K562 (cell line): ENCODE data around the gene ENTPD5. TPM values are rescaled to one million over a fixed set of nuclear protein-coding genes. Genes with fewer than 3 reads are reported as not detected.

Experiments used
- ARID1B ChIP-seq: fragments of 450-650 bp; IDR thresholded peaks from 2 replicates; pipeline ENCODE4 v1.6.1; 2016; ENCODE audit warnings: antibody characterized with exemption, mild to moderate bottlenecking, inconsistent platforms
- CGGBP1 ChIP-seq: fragments of 250-450 bp; sonication (Bioruptor Pico); IDR thresholded peaks from 2 replicates; pipeline ENCODE4 v1.9.0; 2021; ENCODE audit warnings: mild to moderate bottlenecking
- CUX1 ChIP-seq: fragments of 200-800 bp; sonication (Bioruptor generic); IDR thresholded peaks from 2 replicates; pipeline ENCODE4 v1.6.1; 2016; ENCODE audit warnings: missing genetic modification characterization, missing compliant biosample characterization
- GATAD2A ChIP-seq: fragments of 450-650 bp; IDR thresholded peaks from 2 replicates; pipeline ENCODE4 v1.6.1; 2017
- MXI1 ChIP-seq: IDR thresholded peaks from 2 replicates; pipeline ENCODE4 v1.6.1; 2011; ENCODE audit warnings: low read depth, mild to moderate bottlenecking, improper control_type of control experiment, low read length
- NCOR1 ChIP-seq: fragments of 450-650 bp; IDR thresholded peaks from 2 replicates; pipeline ENCODE4 v1.6.1; 2016; ENCODE audit warnings: mild to moderate bottlenecking, moderate library complexity
- NEUROD1 ChIP-seq: fragments of 150-350 bp; IDR thresholded peaks from 2 replicates; pipeline ENCODE4 v1.6.1; 2014; ENCODE audit warnings: borderline replicate concordance, low read length, low read depth; ENCODE audit not compliant: partially characterized antibody
- NR2F6 ChIP-seq: fragments of 450-650 bp; formaldehyde crosslinking; IDR thresholded peaks from 2 replicates; pipeline ENCODE4 v1.4.0; 2020; ENCODE audit warnings: mild to moderate bottlenecking
- STAT5B ChIP-seq: fragments of 250-450 bp; sonication (Bioruptor Pico); IDR thresholded peaks from 2 replicates; pipeline ENCODE4 v1.8.0; 2021; ENCODE audit warnings: mild to moderate bottlenecking, inconsistent platforms
- TSC22D4 ChIP-seq: fragments of 450-650 bp; IDR thresholded peaks from 2 replicates; pipeline ENCODE4 v1.6.1; 2016; ENCODE audit warnings: missing genetic modification characterization, missing biosample characterization, control low read depth
- USF1 ChIP-seq: sonication (generic); formaldehyde crosslinking; IDR thresholded peaks from 2 replicates; pipeline ENCODE4 v1.9.0; 2022; ENCODE audit warnings: mild to moderate bottlenecking, missing genetic modification reagents
- ZNF121 ChIP-seq: sonication (generic); formaldehyde crosslinking; conservative IDR thresholded peaks from 2 replicates; pipeline ENCODE4 v1.8.0; 2022; ENCODE audit warnings: missing genetic modification reagents
- ZNF174 ChIP-seq: fragments of 250-450 bp; sonication (Bioruptor Pico); IDR thresholded peaks from 2 replicates; pipeline ENCODE4 v1.4.0; 2020; ENCODE audit warnings: mild to moderate bottlenecking
- ZNF239 ChIP-seq: fragments of 250-450 bp; sonication (Bioruptor Pico); IDR thresholded peaks from 2 replicates; pipeline ENCODE4 v1.4.0; 2020; ENCODE audit warnings: mild to moderate bottlenecking
- ZNF24 ChIP-seq: fragments of 450-650 bp; IDR thresholded peaks from 2 replicates; pipeline ENCODE4 v1.6.1; 2016
- ZNF3 ChIP-seq: fragments of 250-450 bp; sonication (Bioruptor Pico); IDR thresholded peaks from 2 replicates; pipeline ENCODE4 v1.5.0; 2021; ENCODE audit warnings: mild to moderate bottlenecking, moderate library complexity
- ZNF586 ChIP-seq: fragments of 450-650 bp; formaldehyde crosslinking; conservative IDR thresholded peaks from 2 replicates; pipeline ENCODE4 v1.4.0; 2020; ENCODE audit warnings: mild to moderate bottlenecking, moderate library complexity
- ZNF639 ChIP-seq, 2 experiments: fragments of 200-800 bp in 1 of 2; sonication (Bioruptor generic) in 1 of 2; sonication (generic) in 1 of 2; formaldehyde crosslinking in 1 of 2; IDR thresholded peaks in 1 of 2; conservative IDR thresholded peaks in 1 of 2; 2 replicates each; pipeline versions ENCODE4 v1.5.0 to v1.6.1; 2016 to 2020; ENCODE audit warnings: missing compliant biosample characterization in 1 of 2, missing genetic modification characterization in 1 of 2, missing genetic modification reagents in 1 of 2
- polyA plus RNA-seq, 8 experiments: library from polyadenylated mRNA; depleted of rRNA in 4 of 8; stranded (reverse) in 5 of 8; unstranded in 3 of 8; fragments of >200 nt; fragmentation: Nextera tagmentation in 2 of 8; fragmentation: Illumina TruSeq in 1 of 8; extraction: Ambion mirVana in 2 of 8; extraction: Trizol in 1 of 8; gene quantifications; 2 replicates each; pipeline versions ENCODE4 v1.2.1 to v1.2.3, GENCODE V29; 2011 to 2014; ENCODE audit warnings: inconsistent platforms in 1 of 8, missing spikeins in 1 of 8
- total RNA-seq, 7 experiments: library from RNA; depleted of rRNA in 6 of 7; stranded (reverse); fragments of >200 nt in 6 of 7; fragmentation: Illumina TruSeq in 2 of 7; extraction: Trizol in 2 of 7; gene quantifications; 2 replicates each; pipeline versions ENCODE4 v1.2.1 to v1.2.3, GENCODE V29; 2011 to 2021; ENCODE audit warnings: low replicate concordance in 1 of 7
- TF ChIP-seq, protein P1 (sequence below): fragments of 250-450 bp; sonication (Bioruptor Pico); IDR thresholded peaks from 2 replicates; pipeline ENCODE4 v1.4.0; 2020; ENCODE audit warnings: borderline replicate concordance

ENTPD5 gene
- total and polyA plus RNA-seq, 9 of the 15 experiments (the other 6 are each of a cell fraction or from before 2014, with no cell fraction given), result 2.7 to 15.3 (median 10.3) TPM

DNA sequence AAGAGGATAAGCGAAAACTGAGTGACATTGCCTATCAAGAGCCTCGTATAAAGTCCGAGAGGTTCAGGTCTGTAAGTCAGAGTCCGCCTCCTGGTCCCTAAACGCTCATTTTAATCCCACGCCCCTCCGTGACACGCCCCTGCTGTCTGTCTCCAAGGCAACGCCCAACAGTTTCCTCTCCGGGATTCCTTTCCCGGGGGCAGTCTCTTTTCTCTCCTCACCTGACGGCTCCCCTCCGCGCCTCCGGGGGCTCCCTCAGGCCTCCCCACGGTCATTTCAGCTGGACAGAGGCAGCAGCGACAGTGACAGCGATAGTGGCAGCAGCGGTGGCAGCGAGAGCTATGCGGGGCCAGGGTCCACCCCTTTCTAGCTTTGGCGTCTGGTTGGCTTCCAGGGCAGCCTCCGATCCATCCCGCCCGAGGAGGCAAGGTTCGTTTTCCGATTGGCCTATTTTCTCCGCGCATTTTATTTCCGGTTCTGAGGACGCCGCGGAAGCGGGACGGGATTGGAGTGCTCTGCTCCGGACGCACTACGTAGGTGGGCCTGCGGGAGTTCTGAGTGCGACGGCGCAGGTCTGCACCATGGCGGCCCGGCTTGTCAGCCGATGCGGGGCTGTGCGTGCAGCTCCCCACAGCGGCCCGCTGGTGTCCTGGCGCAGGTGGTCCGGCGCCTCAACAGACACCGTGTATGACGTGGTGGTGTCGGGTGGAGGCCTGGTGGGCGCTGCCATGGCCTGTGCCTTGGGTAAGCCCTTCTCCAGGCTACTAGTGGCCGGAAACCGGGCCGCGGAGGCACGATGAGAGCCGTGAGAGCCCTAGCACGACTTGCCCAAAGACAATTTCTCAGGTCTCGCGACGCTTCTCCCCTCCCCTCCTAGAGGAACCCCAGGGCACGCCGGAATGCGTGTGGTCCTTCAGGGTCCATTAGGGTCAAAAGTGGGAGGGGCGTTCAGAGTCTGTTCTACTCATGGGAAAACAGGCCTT, 69.0 kb downstream of the ENTPD5 start, which contains the start of the genes COQ6 and FAM161B (continued):
- TF ChIP-seq CUX1 (CRISPR knock-in tag) (no peak), NEUROD1 (no peak), MXI1 (peak; percentile 69; the same call in 1 of the 2 replicates), NR2F6 (no peak), ZNF24 (no peak), CGGBP1 (no peak), STAT5B (CRISPR knock-in tag) (no peak), GATAD2A (no peak), ZNF639 (CRISPR knock-in tag; conservative IDR thresholded peaks at IDR 0.05 in 1 of 2, IDR thresholded peaks at IDR 0.05 in 1 of 2) (no peak), ARID1B (no peak), ZNF121 (CRISPR knock-in tag) (no peak), TSC22D4 (tag) (no peak), USF1 (CRISPR knock-in tag) (no peak), ZNF3 (no peak), ZNF239 (no peak), ZNF174 (no peak), NCOR1 (0 out of 2 replicates have a peak, but pooled peaks have one; percentile 4), ZNF586 (CRISPR knock-in tag) (no peak)
- TF ChIP-seq, protein P1, sequence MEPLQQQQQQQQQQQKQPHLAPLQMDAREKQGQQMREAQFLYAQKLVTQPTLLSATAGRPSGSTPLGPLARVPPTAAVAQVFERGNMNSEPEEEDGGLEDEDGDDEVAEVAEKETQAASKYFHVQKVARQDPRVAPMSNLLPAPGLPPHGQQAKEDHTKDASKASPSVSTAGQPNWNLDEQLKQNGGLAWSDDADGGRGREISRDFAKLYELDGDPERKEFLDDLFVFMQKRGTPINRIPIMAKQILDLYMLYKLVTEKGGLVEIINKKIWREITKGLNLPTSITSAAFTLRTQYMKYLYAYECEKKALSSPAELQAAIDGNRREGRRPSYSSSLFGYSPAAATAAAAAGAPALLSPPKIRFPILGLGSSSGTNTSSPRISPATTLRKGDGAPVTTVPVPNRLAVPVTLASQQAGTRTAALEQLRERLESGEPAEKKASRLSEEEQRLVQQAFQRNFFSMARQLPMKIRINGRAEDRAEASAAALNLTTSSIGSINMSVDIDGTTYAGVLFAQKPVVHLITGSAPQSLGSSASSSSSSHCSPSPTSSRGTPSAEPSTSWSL (CRISPR knock-in tag), result no peak
